Activated naive CD4-positive, alpha-beta T cell treated with Interleukin-2 at 50 U/mL for 16 hours (primary cell): ENCODE results near the gene MLXIPL.
"Not testable (repeated sequence)": the region's sequence is repeated elsewhere in the genome, so short reads cannot be mapped to it uniquely, and the experiment has no call there.

Experiments used
- DNase-seq: peaks from one replicate; pipeline ENCODE4 v3.0.0-alpha.2; 2020

MLXIPL gene

GRCh38 chr7:73623798-73624668 is at the start of gene MLXIPL:
Gene MLXIPL, minus strand, starts transcription at chr7:73624522. Its CDS starts 30 bp downstream, at chr7:73624492.
- peak; percentile 52 for DNase-seq

DNA sequence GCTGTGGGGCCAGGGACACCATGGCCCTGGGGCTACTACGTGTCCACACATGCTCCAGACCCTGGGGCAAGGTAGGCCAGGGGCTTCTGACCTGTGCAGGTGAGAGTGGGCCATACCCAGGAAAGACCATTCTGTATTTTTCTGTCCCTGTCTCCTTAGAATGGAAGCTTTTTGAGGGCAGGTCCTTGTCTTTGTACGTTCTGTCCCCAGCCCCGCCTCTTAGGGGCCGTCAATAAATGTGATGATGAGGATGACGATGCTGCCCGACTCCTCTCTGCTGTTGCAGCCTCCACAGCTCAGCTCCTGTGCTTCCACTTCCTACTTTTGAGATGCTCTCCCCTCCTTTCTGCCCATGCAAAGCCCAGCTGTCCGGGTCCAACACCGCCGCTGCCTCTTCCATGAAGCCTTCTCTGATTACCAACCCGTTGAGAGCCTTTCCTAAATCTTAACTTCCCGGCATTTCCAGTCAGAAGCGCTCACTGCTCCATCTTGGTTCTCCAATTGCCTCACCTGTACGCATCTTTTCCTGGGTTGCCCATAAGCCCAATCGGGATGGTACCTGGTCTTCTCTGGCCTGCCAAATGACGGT is 47.6 kb upstream of the MLXIPL start:
- DNase-seq: no peak

DNA sequence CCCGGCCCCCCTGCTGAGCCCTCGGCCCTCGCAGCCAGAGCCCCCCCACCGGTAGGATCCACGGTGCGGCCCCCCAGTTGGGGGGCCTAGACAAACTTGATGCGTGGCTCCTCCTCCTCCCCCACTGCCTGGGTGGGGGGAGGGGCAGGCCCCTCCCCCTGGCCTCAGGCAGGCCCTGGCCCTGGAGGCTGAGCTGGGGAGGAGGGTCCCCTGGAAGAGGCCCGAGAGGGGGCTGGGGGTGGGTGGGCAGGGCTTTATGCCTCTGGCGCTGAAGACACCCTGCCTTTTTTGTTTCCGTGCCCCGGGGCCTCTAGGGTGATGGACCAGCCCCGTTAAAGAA is 47.0 kb upstream of the MLXIPL start:
- no peak for DNase-seq

DNA sequence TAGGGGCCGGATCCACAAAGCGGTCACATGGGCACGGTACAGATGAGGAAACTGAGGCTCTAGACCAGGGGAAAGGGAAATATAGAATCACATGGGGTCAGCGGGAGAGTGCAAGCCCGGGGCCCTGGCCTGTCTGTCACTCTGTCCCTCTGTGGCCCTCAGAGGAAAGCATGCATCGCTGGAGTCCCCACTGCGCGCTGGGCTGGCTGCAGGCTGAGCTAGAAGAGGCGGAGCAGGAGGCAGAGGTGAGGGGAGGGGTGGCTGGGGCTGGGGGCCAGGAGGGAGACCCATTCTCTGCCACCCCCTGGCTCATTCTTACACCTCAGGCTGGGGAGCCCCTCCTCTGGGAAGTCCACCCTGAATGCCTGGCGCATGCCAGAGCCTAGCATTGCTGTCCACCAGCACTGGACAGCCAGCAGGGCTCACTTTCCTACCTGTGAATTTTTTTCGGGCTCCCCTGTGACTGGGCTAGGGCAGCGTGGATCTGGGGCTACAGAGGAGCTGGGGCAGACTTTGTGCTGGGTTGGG is 45.6 kb upstream of the MLXIPL start:
- DNase-seq: no peak

DNA sequence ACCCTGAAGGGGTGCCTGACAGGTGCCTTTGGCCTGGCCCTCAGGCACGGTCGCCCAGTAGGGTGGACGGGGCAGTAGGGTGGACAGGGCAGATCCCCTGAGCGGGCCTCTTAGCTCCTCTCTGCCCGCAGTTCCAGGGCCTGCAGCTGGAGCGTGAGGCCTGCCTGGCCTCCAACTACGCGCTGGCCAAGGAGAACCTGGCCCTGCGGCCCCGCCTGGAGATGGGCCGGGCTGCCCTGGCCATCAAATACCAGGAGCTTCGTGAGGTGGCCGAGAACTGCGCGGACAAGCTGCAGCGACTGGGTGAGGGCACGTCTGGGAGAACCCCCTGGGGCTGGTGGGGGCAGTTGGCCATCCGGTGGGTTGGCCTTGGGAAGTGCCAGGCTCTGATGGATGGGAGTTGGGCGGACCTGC is 45.0 kb upstream of the MLXIPL start:
- no peak for DNase-seq

DNA sequence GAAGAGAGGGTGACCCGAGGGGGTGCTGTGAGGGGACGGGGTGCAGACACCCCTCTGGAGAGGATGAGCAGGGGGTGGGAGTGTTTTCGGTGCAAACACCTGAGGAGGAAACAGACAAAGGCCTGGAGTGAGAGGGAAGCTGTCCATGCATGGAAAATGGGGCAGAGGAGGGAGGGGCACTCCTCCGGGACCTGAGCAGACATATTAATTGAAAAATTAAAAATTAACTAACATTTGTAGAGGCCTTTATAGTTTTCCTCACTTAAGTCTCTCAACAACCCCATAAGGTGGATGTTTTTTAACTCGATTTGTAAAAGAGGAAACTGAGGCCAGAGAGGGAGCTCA is 44.5 kb upstream of the MLXIPL start:
- no peak for DNase-seq

DNA sequence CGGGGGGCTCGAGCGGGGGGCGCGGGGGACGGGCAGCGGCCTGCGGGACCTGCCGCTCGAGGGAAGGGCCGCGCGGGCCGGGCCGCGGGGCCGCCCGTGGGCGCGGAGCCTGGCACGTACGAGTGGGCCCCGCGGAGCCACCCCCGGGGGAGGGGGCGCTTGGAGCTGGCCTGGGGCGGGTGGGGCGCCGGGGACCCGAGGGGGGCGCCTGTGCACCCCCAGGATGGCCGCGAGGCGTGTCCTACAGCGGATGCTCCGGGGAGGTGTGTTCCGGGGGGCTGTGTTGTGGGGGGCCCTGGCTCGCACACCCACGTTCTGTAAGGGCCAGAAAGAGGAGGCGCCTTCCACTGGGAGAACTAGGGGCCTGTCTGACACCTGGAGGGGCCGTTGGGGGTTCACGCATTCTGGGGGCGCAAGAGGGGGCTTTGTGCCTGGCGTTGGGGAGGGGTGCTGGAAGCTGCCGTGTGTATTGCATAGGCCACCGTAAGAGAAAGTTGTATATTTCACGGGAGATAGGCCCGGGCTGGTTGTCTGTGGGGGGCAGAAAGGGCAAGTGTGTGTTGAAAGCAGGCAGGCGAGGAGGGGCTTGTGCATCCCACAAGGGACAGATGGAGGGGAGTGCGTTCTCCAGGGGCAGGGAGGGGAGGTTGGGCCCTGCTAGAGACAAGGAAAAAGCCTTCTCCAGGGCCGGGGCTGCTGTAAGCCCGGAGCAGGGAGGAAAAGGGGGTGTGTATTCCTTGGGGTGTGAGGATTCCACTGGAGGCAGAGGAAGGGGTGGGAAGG is 44.0 kb upstream of the MLXIPL start:
- no peak for DNase-seq

GRCh38 chr7:73667344-73668102 is 43.2 kb upstream of the MLXIPL start, which contains the start of gene VPS37D:
Gene VPS37D, plus strand, starts transcription at chr7:73667831. Its CDS starts 128 bp downstream, at chr7:73667959.
- peak; percentile 92 for DNase-seq

GRCh38 chr7:73663033-73663432 is 38.7 kb upstream of the MLXIPL start:
- DNase-seq: no peak

DNA sequence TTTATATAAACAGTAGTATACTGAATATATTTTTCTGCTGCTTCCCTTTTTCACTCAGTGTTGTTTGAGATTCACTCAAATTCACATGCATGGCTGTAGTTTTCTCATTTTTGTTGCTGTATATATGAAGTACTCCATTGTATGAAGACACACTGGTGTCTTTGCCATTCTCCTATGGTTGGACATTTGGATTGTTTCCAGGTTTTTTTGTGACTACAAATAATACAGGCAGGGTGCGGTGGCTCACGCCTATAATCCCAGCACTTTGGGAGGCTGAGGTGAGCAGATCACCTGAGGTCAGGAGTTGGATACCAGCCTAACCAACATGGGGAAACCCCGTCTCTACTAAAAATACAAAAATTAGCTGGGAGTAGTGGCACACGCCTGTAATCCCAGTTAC is 36.3 kb upstream of the MLXIPL start:
- DNase-seq: not testable (repeated sequence)

DNA sequence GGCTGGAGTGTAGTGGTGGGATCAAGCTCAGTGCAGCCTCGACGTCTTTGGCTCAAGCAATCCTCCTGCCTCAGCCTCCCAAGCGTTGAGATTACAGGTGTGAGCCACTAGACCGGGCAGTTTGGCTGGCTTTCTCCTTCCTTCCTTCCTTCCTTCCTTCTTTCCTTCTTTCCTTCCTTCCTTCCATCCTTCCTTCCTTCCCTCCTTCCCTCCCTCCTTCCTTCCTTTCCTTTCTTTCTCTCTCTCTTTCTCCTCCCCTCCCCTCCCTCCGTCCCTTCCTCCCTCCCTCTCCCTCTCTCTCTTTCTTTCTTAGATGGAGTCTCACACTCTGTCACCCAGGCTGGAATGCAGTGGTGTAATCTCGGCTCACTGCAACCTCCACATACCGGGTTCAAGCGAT is 35.7 kb upstream of the MLXIPL start:
- no peak for DNase-seq

GRCh38 chr7:73655309-73655708 is 31.0 kb upstream of the MLXIPL start:
- not testable (repeated sequence) for DNase-seq

- no peak for DNase-seq
Measured at GRCh38 chr7:73652541-73652949, 28.2 kb upstream of the MLXIPL start.

GRCh38 chr7:73650524-73650923 is 26.2 kb upstream of the MLXIPL start:
- DNase-seq: no peak

DNA sequence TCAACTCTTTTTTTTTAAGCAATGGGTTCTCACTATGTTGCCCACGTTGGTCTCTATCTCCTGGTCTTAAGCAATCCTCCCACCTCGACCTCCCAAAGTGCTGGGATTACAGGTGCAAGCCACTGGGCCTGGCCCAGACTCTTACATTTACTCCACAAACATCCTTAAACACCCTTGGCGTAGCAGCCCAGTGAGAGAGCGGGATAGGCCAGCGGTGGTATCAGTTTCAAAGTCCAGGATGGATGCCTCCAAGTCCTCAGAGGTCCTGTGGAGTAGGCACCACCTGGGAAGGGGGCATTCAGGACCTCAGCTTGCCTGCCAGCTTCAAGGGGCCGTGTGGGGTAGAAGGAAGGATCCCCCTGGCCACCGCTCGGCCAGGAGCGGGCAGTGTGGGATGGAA is 25.3 kb upstream of the MLXIPL start:
- no peak for DNase-seq

- no peak for DNase-seq
Measured at GRCh38 chr7:73648593-73649332, 24.4 kb upstream of the MLXIPL start.

- peak; percentile 36 for DNase-seq
Measured at GRCh38 chr7:73647725-73648592, 23.6 kb upstream of the MLXIPL start.

DNA sequence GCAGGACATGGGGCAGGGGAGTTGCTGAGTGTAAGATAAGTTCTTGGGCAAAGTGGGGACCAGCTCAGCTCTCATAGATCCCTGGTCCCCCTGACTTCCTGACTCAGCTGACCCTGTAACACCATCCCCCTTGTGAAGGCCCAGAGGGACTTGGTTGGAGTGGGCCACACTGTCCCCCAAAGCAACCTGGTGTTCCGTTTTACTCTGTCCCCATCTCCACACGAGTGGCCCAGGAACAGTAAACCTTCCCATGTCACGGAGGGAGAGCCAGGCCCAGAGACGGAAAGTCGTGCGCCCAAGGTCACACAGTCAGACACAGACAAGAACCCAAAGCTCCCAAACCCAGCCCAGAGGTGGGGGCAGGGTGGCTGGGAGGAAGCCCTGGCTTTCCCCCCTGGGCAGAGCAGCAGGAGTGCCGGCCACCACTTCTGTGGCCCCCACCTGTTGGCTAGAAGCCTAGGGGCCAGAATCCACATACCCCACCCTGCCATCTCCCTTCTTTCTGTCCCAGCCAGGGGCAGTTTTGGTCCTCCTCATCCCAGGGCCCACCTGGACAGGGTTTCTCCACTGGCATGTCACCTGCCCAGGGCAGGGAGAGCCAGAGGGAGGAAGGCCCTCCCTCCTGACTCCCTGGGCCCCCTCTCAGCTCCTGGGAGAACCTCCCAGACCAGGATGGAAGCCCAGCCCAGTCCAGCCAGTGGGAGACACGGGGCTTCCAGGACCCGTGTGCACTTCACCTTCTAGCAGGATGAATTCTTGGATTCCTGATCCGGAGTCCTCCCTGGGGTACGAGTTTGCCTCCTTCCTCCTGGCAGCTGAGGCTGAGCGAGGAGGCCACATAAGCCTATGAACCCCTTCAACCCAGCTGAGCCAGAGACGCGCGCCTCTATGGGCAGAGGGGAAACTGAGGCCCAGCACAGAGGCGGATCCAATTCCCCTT is 22.7 kb upstream of the MLXIPL start:
- no peak for DNase-seq

DNA sequence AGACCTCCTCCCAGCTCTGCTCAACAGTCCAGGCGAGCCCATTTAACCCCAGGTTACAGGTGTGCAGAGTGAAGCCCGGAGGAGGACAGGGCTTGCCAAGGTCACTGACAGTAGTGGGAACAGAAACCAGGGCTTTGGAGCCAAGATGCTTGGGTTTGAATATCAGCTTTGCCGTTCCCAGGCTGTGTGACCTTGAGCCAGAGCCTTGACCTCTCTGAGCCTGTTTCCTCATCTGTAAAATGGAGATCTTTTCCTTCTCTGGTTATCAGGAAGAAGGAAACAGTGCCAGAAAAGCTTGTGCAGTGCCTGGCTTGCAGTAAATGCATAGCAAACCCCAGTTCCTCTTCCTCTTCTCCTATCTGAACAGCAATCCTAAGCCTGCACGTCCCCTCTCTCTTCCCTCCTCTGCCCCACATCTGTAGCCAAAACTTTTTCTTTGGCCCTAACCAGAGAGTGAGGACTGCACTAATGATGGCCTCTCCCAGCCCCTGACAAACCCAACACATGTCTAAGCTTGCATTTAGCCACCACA is 21.4 kb upstream of the MLXIPL start:
- DNase-seq: no peak
